HepG2 (cell line): Measurements from ENCODE around the gene ZSCAN32. TPM values are rescaled to one million over a fixed set of nuclear protein-coding genes. Genes with fewer than 3 reads are reported as not detected.

ENCODE experiments used
- AGO2 ChIP-seq: fragments of 200-400 bp; formaldehyde crosslinking; optimal IDR thresholded peaks from 2 replicates; pipeline ENCODE3; 2017; ENCODE audit warnings: mild to moderate bottlenecking, low read depth, low read length, moderate library complexity
- BRF2 ChIP-seq: sonication (generic); formaldehyde crosslinking; IDR thresholded peaks from 2 replicates; pipeline ENCODE4 v1.8.1; 2022; ENCODE audit warnings: mild to moderate bottlenecking, missing genetic modification reagents
- DRAP1 ChIP-seq: IDR thresholded peaks from 2 replicates; pipeline ENCODE4 v1.6.1; 2016; ENCODE audit warnings: missing genetic modification reagents, missing compliant biosample characterization
- EEA1 ChIP-seq: sonication (generic); formaldehyde crosslinking; IDR thresholded peaks from 2 replicates; pipeline ENCODE4 v1.5.1; 2020; ENCODE audit warnings: mild to moderate bottlenecking, missing genetic modification reagents, borderline replicate concordance
- FOXK2 ChIP-seq: fragments of 450-650 bp; IDR thresholded peaks from 2 replicates; pipeline ENCODE4 v1.6.1; 2016
- GPBP1L1 ChIP-seq: sonication (generic); formaldehyde crosslinking; IDR thresholded peaks from 2 replicates; pipeline ENCODE4 v1.5.0; 2020; ENCODE audit warnings: mild to moderate bottlenecking, missing genetic modification reagents
- HMGA1 ChIP-seq: sonication (generic); formaldehyde crosslinking; conservative IDR thresholded peaks from 2 replicates; pipeline ENCODE4 v1.4.0; 2020; ENCODE audit warnings: missing genetic modification reagents
- HNF4G ChIP-seq, 2 experiments: sonication (generic) in 1 of 2; formaldehyde crosslinking in 1 of 2; IDR thresholded peaks; 2 replicates each; pipeline versions ENCODE4 v1.4.0 to v1.6.1; 2011 to 2020; ENCODE audit warnings: borderline replicate concordance in 2 of 2, low read depth in 2 of 2, mild to moderate bottlenecking in 2 of 2, low read length in 1 of 2, missing genetic modification reagents in 1 of 2, moderate library complexity in 1 of 2
- IKZF1 ChIP-seq: fragments of 450-650 bp; IDR thresholded peaks from 2 replicates; pipeline ENCODE4 v1.7.1; 2016
- IRF2 ChIP-seq: IDR thresholded peaks from 2 replicates; pipeline ENCODE4 v1.6.1; 2018; ENCODE audit warnings: missing genetic modification reagents, missing compliant biosample characterization
- KLF13 ChIP-seq: sonication (generic); formaldehyde crosslinking; IDR thresholded peaks from 2 replicates; pipeline ENCODE4 v1.4.0; 2020; ENCODE audit warnings: mild to moderate bottlenecking, missing genetic modification reagents
- KLF9 ChIP-seq: IDR thresholded peaks from 2 replicates; pipeline ENCODE4 v1.6.1; 2016; ENCODE audit warnings: low read depth
- KMT2B ChIP-seq: IDR thresholded peaks from 2 replicates; pipeline ENCODE4 v1.6.1; 2016; ENCODE audit warnings: missing genetic modification reagents, missing compliant biosample characterization
- NCOA5 ChIP-seq: sonication (generic); formaldehyde crosslinking; IDR thresholded peaks from 2 replicates; pipeline ENCODE4 v1.4.0; 2020; ENCODE audit warnings: missing genetic modification reagents
- NR3C1 ChIP-seq: sonication (generic); formaldehyde crosslinking; IDR thresholded peaks from 2 replicates; pipeline ENCODE4 v1.4.0; 2020; ENCODE audit warnings: missing genetic modification reagents
- NRL ChIP-seq: sonication (generic); formaldehyde crosslinking; IDR thresholded peaks from 2 replicates; pipeline ENCODE4 v1.5.0; 2020; ENCODE audit warnings: missing genetic modification reagents, mild to moderate bottlenecking, moderate library complexity, borderline replicate concordance
- PPARG ChIP-seq: conservative IDR thresholded peaks from 2 replicates; pipeline ENCODE4 v1.6.1; 2016; ENCODE audit warnings: missing biosample characterization, missing genetic modification reagents
- ZMYM2 ChIP-seq: sonication (generic); formaldehyde crosslinking; IDR thresholded peaks from 2 replicates; pipeline ENCODE4 v1.8.0; 2022; ENCODE audit warnings: mild to moderate bottlenecking, missing genetic modification reagents
- ZNF709 ChIP-seq: sonication (generic); formaldehyde crosslinking; IDR thresholded peaks from 2 replicates; pipeline ENCODE4 v1.5.0; 2020; ENCODE audit warnings: mild to moderate bottlenecking, missing genetic modification reagents
- ZNF768 ChIP-seq: sonication (generic); formaldehyde crosslinking; IDR thresholded peaks from 2 replicates; pipeline ENCODE4 v1.4.0; 2020; ENCODE audit warnings: missing genetic modification reagents
- ZSCAN31 ChIP-seq: sonication (generic); formaldehyde crosslinking; IDR thresholded peaks from 2 replicates; pipeline ENCODE4 v1.5.0; 2020; ENCODE audit warnings: low read depth, mild to moderate bottlenecking, missing genetic modification reagents
- polyA plus RNA-seq, 8 experiments: library from polyadenylated mRNA; depleted of rRNA in 3 of 8; stranded (reverse) in 7 of 8; unstranded in 1 of 8; fragments of >200 nt; fragmentation: Illumina TruSeq in 4 of 8; extraction: Trizol in 4 of 8; gene quantifications; 2 replicates each; pipeline versions ENCODE4 v1.2.1 to v1.2.3, GENCODE V29; 2011 to 2016; ENCODE audit warnings: low read depth in 4 of 8, missing spikeins in 1 of 8, mixed read lengths in 1 of 8; ENCODE audit not compliant: insufficient read depth in 1 of 8
- total RNA-seq, 5 experiments: library from RNA; depleted of rRNA; stranded (reverse); fragments of >200 nt; fragmentation: Illumina TruSeq; extraction: Trizol; gene quantifications; 2 replicates each; pipeline ENCODE4 v1.2.3, GENCODE V29; 2016; ENCODE audit warnings: low read depth in 1 of 5
- TF ChIP-seq, protein P1 (sequence below): sonication (generic); formaldehyde crosslinking; IDR thresholded peaks from 2 replicates; pipeline ENCODE4 v1.5.0; 2020; ENCODE audit warnings: missing genetic modification reagents, mild to moderate bottlenecking, borderline replicate concordance
- TF ChIP-seq, protein P2 (sequence below): sonication (generic); formaldehyde crosslinking; IDR thresholded peaks from 2 replicates; pipeline ENCODE4 v1.4.0; 2020; ENCODE audit warnings: low read depth, mild to moderate bottlenecking, missing genetic modification reagents

The ZSCAN32 gene
- total and polyA plus RNA-seq, 2 of the 13 experiments (the other 11 are each of a cell fraction or from before 2014, with no cell fraction given), result 10.7 to 12.8 TPM

- TF ChIP-seq ZNF709 (CRISPR knock-in tag) (peak; percentile 94), HNF4G (IDR thresholded peaks at IDR 0.05; ENCODE audit: borderline replicate concordance, low read depth, low read length) (peak; percentile 41; the same call in 1 of the 2 replicates), HNF4G (CRISPR knock-in tag; IDR thresholded peaks at IDR 0.05; ENCODE audit: borderline replicate concordance, low read depth) (no peak), AGO2 (peak; percentile 65), ZMYM2 (no peak), KLF9 (peak; percentile 28; the same call in 1 of the 2 replicates), KMT2B (CRISPR knock-in tag) (peak; percentile 94), PPARG (CRISPR knock-in tag) (peak; percentile 35), HMGA1 (CRISPR knock-in tag) (no peak), KLF13 (CRISPR knock-in tag) (no peak), BRF2 (CRISPR knock-in tag) (peak; percentile 78; the same call in 1 of the 2 replicates), NRL (CRISPR knock-in tag) (no peak), NCOA5 (no peak), ZSCAN31 (CRISPR knock-in tag) (peak; percentile 83), NR3C1 (CRISPR knock-in tag) (no peak), ZNF768 (peak; percentile 35; the same call in 1 of the 2 replicates), IKZF1 (no peak), DRAP1 (CRISPR knock-in tag) (peak; percentile 93), IRF2 (CRISPR knock-in tag) (peak; percentile 78), FOXK2 (peak; percentile 83; the same call in 1 of the 2 replicates), GPBP1L1 (CRISPR knock-in tag) (no peak), EEA1 (CRISPR knock-in tag) (no peak)
- TF ChIP-seq, protein P1, sequence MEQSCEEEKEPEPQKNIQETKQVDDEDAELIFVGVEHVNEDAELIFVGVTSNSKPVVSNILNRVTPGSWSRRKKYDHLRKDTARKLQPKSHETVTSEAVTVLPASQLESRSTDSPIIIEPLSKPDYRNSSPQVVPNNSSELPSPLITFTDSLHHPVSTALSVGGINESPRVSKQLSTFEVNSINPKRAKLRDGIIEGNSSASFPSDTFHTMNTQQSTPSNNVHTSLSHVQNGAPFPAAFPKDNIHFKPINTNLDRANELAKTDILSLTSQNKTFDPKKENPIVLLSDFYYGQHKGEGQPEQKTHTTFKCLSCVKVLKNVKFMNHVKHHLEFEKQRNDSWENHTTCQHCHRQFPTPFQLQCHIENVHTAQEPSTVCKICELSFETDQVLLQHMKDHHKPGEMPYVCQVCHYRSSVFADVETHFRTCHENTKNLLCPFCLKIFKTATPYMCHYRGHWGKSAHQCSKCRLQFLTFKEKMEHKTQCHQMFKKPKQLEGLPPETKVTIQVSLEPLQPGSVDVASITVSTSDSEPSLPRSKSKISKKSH, result peak; percentile 69; the same call in 1 of the 2 replicates
- TF ChIP-seq, protein P2, sequence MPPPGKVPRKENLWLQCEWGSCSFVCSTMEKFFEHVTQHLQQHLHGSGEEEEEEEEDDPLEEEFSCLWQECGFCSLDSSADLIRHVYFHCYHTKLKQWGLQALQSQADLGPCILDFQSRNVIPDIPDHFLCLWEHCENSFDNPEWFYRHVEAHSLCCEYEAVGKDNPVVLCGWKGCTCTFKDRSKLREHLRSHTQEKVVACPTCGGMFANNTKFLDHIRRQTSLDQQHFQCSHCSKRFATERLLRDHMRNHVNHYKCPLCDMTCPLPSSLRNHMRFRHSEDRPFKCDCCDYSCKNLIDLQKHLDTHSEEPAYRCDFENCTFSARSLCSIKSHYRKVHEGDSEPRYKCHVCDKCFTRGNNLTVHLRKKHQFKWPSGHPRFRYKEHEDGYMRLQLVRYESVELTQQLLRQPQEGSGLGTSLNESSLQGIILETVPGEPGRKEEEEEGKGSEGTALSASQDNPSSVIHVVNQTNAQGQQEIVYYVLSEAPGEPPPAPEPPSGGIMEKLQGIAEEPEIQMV (CRISPR knock-in tag), result no peak
Measured at GRCh38 chr16:3400779-3401688, at the start of gene ZSCAN32, which contains the start of gene ZNF174 (continued).
